HG03103 (cell line): ENCODE results near the gene PCDHA5.
"Not testable (repeated sequence)": the region's sequence is repeated elsewhere in the genome, so short reads cannot be mapped to it uniquely, and the experiment has no call there.

Experiments used
- ATAC-seq: cut with Tn5 transposase; IDR thresholded peaks from one replicate; pipeline ENCODE4 v1.9.1; 2021; ENCODE audit warnings: low read depth; ENCODE audit not compliant: unreplicated experiment

The PCDHA5 gene

GRCh38 chr5:140822969-140823368, 1.6 kb downstream of the PCDHA5 start:
- not testable (repeated sequence) for ATAC-seq

GRCh38 chr5:140823475-140823874, 2.1 kb downstream of the PCDHA5 start:
- no peak for ATAC-seq

- ATAC-seq = no peak
Measured at GRCh38 chr5:140827704-140828361, 6.4 kb downstream of the PCDHA5 start, which contains the start of gene PCDHA6. TSS of gene PCDHA6 (plus strand) at chr5:140827960. CDS start at chr5:140828092, 132 bp downstream.

GRCh38 chr5:140828362-140828737, 6.9 kb downstream of the PCDHA5 start:
- ATAC-seq = no peak

- not testable (repeated sequence) for ATAC-seq
Measured at GRCh38 chr5:140829511-140830501, 8.4 kb downstream of the PCDHA5 start.

GRCh38 chr5:140833993-140834392, 12.6 kb downstream of the PCDHA5 start, which contains the start of gene PCDHA7:
TSS of gene PCDHA7 (plus strand) at chr5:140834269. CDS start at chr5:140834384, 115 bp downstream.
- no peak for ATAC-seq

- ATAC-seq = not testable (repeated sequence)
Measured at GRCh38 chr5:140834439-140835008, 13.1 kb downstream of the PCDHA5 start.

GRCh38 chr5:140835622-140836510, 14.5 kb downstream of the PCDHA5 start:
- ATAC-seq = no peak

- no peak for ATAC-seq
Measured at GRCh38 chr5:140840978-140841962, 19.9 kb downstream of the PCDHA5 start, which contains the start of gene PCDHA8. TSS of gene PCDHA8 (plus strand) at chr5:140841187. CDS start at chr5:140841322, 135 bp downstream.

GRCh38 chr5:140842798-140843733, 21.7 kb downstream of the PCDHA5 start:
- ATAC-seq = no peak

GRCh38 chr5:140848139-140849102, 27.0 kb downstream of the PCDHA5 start, which contains the start of gene PCDHA9:
TSS of gene PCDHA9 (plus strand) at chr5:140848382. CDS start at chr5:140848496, 114 bp downstream.
- not testable (repeated sequence) for ATAC-seq

GRCh38 chr5:140849831-140850634, 28.6 kb downstream of the PCDHA5 start:
- ATAC-seq = not testable (repeated sequence)

- ATAC-seq = no peak
Measured at GRCh38 chr5:140855772-140856674, 34.6 kb downstream of the PCDHA5 start, which contains the start of gene PCDHA10. TSS of gene PCDHA10 (plus strand) at chr5:140855897. CDS start at chr5:140856049, 152 bp downstream.

GRCh38 chr5:140857177-140857986, 36.0 kb downstream of the PCDHA5 start:
- no peak for ATAC-seq
